ENCODE measurements around the gene CFAP77.

The CFAP77 gene

DNA sequence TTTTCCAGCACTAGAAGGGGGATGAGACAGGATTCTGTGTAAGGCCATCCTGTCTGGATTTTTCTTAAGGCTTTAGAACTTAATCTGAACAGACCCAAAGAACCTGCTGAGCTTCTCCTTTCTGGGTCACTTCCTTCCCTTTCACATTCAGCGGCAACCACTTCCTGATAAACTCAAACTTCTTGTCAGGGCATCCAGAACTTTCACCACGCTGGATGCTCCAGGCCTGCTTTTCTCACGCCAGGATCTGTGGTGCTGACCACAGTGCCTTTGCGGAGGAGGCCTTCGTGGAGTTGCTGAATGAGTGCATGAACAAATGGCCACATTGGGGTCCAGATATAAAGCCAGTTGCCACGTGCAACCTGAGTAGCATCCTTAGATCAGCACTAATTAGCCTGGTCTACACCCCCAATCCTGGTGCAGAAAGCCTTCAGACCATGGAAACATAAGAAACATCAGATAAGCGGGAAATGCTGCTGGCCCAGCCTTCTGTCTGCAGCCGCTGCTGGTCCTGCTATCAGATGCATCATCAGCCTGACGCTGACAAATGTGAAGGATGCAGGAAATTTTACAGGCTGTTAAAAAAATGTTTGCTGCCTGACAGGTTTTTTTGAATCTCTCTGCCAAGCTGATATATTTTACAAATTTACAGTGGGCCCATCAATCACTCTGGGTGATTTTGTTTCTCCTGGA, 97.1 kb downstream of the CFAP77 start:
- Histone ChIP-seq H3K4me1 (ENCODE audit: control insufficient read depth, insufficient read depth, low read length) (no peaks in the 10 kb centered on the region), H3K9me3 (ENCODE audit: control insufficient read depth, insufficient read depth, low read depth, low read length) (no peaks in the 10 kb centered on the region), H3K27ac (ENCODE audit: extremely low read depth, low read depth, low read length) (no peak overlapping the region), H3K36me3 (ENCODE audit: control insufficient read depth in 2 of 2, insufficient read depth in 1 of 2, low read length in 2 of 2) (no peaks in the 10 kb centered on the region), H3K4me3 (ENCODE audit: low read depth, low read length) (no peak overlapping the region)
- POLR2A ChIA-PET: no interaction called here
- TF ChIP-seq ZIC2 (tag by site-specific recombination; IDR thresholded peaks at IDR 0.05) (no peak), ZNF623 (tag by site-specific recombination; IDR thresholded peaks at IDR 0.05) (peak; percentile 83), ZNF521 (tag by site-specific recombination; IDR thresholded peaks at IDR 0.05) (no peak), ZNF248 (tag by site-specific recombination; IDR thresholded peaks at IDR 0.05) (no peak), ZNF510 (tag by site-specific recombination; IDR thresholded peaks at IDR 0.05; ENCODE audit: insufficient replicate concordance) (no peak), ZNF621 (tag by site-specific recombination; IDR thresholded peaks at IDR 0.05) (no peak)
- TF ChIP-seq, protein P1, sequence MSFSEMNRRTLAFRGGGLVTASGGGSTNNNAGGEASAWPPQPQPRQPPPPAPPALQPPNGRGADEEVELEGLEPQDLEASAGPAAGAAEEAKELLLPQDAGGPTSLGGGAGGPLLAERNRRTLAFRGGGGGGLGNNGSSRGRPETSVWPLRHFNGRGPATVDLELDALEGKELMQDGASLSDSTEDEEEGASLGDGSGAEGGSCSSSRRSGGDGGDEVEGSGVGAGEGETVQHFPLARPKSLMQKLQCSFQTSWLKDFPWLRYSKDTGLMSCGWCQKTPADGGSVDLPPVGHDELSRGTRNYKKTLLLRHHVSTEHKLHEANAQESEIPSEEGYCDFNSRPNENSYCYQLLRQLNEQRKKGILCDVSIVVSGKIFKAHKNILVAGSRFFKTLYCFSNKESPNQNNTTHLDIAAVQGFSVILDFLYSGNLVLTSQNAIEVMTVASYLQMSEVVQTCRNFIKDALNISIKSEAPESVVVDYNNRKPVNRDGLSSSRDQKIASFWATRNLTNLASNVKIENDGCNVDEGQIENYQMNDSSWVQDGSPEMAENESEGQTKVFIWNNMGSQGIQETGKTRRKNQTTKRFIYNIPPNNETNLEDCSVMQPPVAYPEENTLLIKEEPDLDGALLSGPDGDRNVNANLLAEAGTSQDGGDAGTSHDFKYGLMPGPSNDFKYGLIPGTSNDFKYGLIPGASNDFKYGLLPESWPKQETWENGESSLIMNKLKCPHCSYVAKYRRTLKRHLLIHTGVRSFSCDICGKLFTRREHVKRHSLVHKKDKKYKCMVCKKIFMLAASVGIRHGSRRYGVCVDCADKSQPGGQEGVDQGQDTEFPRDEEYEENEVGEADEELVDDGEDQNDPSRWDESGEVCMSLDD (tag by site-specific recombination; IDR thresholded peaks at IDR 0.05): no peak
- CTCF ChIA-PET: interaction anchor here (0.6 to 4.2 kb wide), 50 partner anchors 8 to 1942 kb away, joined by 3 to 25 read pairs (median 4); partner anchors contain the start of gene CFAP77

DNA sequence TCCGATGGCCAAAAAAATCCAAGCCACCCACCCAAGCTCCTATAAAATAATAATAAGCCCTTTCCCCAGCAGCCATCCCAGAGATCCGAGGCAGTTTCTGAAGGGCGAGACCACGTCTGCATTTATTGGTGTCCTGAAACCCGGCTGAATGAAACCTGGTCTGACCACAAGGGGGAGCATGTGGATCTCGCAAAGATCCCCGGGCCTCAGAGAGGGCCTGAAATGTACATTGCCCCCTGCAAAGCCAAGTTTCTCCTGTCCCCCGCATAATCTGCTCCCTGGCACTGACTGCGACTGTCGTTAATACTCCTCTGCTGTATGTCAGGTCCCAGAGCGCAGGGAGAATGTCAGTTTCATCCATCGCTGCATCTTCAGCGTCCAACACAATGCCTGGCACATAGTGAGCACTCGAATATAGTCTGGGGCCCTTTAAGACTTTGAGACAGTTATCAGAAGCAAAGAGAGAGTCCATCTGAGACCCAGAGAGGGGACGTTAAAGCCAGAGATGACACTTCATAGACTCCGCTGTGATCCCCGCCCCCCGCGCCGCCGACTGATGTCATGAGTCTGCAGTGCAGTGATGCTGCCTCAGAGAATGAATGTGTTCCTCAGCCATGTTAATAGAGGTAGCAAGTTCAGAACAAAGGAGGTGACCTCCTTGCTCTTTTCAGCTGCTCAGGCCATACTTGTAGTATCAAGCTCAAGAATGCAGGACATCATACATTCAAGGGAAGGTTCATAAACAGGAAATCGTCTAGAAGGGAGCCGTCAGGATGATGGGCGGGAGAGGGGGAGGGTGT, 97.9 kb downstream of the CFAP77 start:
- no peaks in the 10 kb centered on the region for H3K4me1 ChIP-seq (ENCODE audit: control insufficient read depth, insufficient read depth, low read length)
- no peaks in the 10 kb centered on the region for H3K36me3 ChIP-seq (ENCODE audit: control insufficient read depth in 2 of 2, insufficient read depth in 1 of 2, low read length in 2 of 2)
- ChIA-PET CTCF (interaction anchor here (0.5 to 4.2 kb wide), 53 partner anchors 9 to 1943 kb away, joined by 3 to 25 read pairs (median 4); partner anchors contain the start of gene CFAP77), POLR2A (no interaction called here)
- H3K9me3 ChIP-seq (ENCODE audit: control insufficient read depth, insufficient read depth, low read depth, low read length): no peaks in the 10 kb centered on the region
- no peak overlapping the region for H3K27ac ChIP-seq (ENCODE audit: extremely low read depth, low read depth, low read length)
- H3K4me3 ChIP-seq (ENCODE audit: low read depth, low read length): no peak overlapping the region
- TF ChIP-seq ZNF16 (tag by site-specific recombination; IDR thresholded peaks at IDR 0.05; ENCODE audit: low read depth) (no peak), AEBP2 (tag by site-specific recombination; IDR thresholded peaks at IDR 0.05; ENCODE audit: borderline replicate concordance) (no peak), PRDM10 (tag by site-specific recombination; IDR thresholded peaks at IDR 0.05) (peak; percentile 63; the same call in 1 of the 2 replicates), ZNF488 (tag by site-specific recombination; IDR thresholded peaks at IDR 0.05) (no peak), REPIN1 (tag by site-specific recombination; IDR thresholded peaks at IDR 0.05; ENCODE audit: low read depth) (no peak), ZBTB48 (tag by site-specific recombination; IDR thresholded peaks at IDR 0.05) (0 out of 2 replicates have a peak, but pooled peaks have one; percentile 23), ZNF660 (tag by site-specific recombination; IDR thresholded peaks at IDR 0.05) (peak; percentile 78)
- TF ChIP-seq, protein P2, sequence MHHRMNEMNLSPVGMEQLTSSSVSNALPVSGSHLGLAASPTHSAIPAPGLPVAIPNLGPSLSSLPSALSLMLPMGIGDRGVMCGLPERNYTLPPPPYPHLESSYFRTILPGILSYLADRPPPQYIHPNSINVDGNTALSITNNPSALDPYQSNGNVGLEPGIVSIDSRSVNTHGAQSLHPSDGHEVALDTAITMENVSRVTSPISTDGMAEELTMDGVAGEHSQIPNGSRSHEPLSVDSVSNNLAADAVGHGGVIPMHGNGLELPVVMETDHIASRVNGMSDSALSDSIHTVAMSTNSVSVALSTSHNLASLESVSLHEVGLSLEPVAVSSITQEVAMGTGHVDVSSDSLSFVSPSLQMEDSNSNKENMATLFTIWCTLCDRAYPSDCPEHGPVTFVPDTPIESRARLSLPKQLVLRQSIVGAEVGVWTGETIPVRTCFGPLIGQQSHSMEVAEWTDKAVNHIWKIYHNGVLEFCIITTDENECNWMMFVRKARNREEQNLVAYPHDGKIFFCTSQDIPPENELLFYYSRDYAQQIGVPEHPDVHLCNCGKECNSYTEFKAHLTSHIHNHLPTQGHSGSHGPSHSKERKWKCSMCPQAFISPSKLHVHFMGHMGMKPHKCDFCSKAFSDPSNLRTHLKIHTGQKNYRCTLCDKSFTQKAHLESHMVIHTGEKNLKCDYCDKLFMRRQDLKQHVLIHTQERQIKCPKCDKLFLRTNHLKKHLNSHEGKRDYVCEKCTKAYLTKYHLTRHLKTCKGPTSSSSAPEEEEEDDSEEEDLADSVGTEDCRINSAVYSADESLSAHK (tag by site-specific recombination; IDR thresholded peaks at IDR 0.05): peak; percentile 39; the same call in 1 of the 2 replicates
- TF ChIP-seq, protein P3, sequence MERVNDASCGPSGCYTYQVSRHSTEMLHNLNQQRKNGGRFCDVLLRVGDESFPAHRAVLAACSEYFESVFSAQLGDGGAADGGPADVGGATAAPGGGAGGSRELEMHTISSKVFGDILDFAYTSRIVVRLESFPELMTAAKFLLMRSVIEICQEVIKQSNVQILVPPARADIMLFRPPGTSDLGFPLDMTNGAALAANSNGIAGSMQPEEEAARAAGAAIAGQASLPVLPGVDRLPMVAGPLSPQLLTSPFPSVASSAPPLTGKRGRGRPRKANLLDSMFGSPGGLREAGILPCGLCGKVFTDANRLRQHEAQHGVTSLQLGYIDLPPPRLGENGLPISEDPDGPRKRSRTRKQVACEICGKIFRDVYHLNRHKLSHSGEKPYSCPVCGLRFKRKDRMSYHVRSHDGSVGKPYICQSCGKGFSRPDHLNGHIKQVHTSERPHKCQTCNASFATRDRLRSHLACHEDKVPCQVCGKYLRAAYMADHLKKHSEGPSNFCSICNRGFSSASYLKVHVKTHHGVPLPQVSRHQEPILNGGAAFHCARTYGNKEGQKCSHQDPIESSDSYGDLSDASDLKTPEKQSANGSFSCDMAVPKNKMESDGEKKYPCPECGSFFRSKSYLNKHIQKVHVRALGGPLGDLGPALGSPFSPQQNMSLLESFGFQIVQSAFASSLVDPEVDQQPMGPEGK (tag by site-specific recombination; IDR thresholded peaks at IDR 0.05): 0 out of 2 replicates have a peak, but pooled peaks have one; percentile 28
